ENCODE results near the gene PATJ.
A peak's percentile ranks its signal among the peaks of the same experiment; 100 is the strongest.
"Not testable (repeated sequence)": the region's sequence is repeated elsewhere in the genome, so short reads cannot be mapped to it uniquely, and the experiment has no call there.

Gene PATJ

DNA sequence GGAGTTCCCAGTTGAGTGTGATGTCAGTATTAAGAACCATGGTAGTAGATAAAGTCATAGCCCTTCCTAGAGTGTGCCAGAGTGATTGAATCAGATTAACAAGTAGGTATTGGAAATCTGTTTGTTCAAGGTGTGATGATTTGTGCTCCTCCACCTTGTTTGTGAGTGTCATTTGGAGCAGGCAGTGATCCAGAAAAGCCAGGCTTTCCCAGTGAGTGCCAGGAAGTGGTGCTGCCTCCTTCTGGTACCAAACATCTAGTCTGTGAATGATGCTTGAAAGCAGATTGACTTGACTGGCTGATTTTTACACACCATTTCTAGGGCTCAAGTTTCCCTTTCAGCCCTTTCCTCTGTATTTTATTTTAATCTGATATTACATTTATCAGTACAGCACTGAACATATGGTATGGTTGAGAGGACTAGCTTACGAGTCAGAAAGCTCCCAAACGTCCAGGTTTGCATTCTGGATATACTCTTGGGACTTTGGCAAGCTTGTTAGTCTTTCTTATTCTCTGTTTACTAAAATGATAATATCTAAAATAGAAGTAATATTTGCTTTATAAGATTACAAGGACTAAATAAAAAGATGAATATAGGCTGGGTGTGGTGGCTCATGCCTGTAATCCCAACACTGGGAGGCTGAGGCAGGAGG, 100.7 kb downstream of the PATJ start:
- no CpG with 5 or more reads among the region's 2 CpGs for WGBS (ENCODE audit: insufficient coverage)
- no peak for DNase-seq
- no peak overlapping the region for H3K4me3 ChIP-seq (ENCODE audit: control insufficient read depth in 1 of 7, extremely low read depth in 1 of 7, insufficient read depth in 4 of 7, low read depth in 2 of 7, low read length in 6 of 7)
- H3K27ac ChIP-seq (ENCODE audit: insufficient read depth in 1 of 2, low read depth in 1 of 2, low read length in 2 of 2, poor library complexity in 1 of 2, severe bottlenecking in 2 of 2): no peak overlapping the region
- H3K36me3 ChIP-seq (ENCODE audit: control insufficient read depth in 4 of 4, insufficient read depth in 4 of 4, low read length in 3 of 4): no peaks in the 10 kb centered on the region
- H3K9me3 ChIP-seq (ENCODE audit: control extremely low read depth in 1 of 5, control insufficient read depth in 4 of 5, insufficient read depth in 2 of 5, low read depth in 1 of 5, low read length in 4 of 5): no peaks in the 10 kb centered on the region
- no peaks in the 10 kb centered on the region for H3K4me1 ChIP-seq (ENCODE audit: control extremely low read depth in 1 of 4, control insufficient read depth in 4 of 4, insufficient read depth in 4 of 4, low read length in 3 of 4)
- CTCF ChIA-PET: interaction anchor here (0.6 to 2.8 kb wide), 4 partner anchors 8 to 864 kb away, joined by 3 to 10 read pairs (median 4); no protein-coding TSS in a partner anchor
- no peaks in the 10 kb centered on the region for H3K27me3 ChIP-seq (replicated peaks in 2 of 5; ENCODE audit: control insufficient read depth in 4 of 5, insufficient read depth in 5 of 5, low read length in 4 of 5)
- POLR2A ChIA-PET: no interaction called here

DNA sequence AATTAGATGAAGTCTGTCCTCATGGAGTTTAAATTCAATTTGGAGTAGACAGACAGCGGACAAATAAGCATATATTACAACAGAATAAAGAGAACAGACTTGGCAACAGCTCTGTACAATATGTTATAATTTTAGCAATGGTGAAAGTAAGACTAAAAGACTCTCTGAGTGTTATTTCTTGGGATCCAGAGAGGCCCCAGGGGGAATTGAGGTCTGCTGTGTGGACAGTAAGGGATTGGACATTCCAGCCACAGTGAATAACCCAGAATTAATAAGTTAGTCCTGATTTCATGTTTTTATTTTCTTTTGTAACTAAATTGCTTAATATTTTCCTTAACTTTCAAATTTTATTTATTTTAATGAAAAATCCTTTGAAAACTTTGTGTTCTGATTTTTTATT, 101.7 kb downstream of the PATJ start:
- CTCF ChIA-PET: interaction anchor here (0.9 to 1.4 kb wide), 2 partner anchors 10 to 865 kb away, joined by 3 to 5 read pairs; no protein-coding TSS in a partner anchor
- no CpG with 5 or more reads among the region's 1 CpG for WGBS (ENCODE audit: insufficient coverage)
- no peak for DNase-seq
- Histone ChIP-seq H3K36me3 (ENCODE audit: control insufficient read depth in 4 of 4, insufficient read depth in 4 of 4, low read length in 3 of 4) (no peaks in the 10 kb centered on the region), H3K27ac (ENCODE audit: insufficient read depth in 1 of 2, low read depth in 1 of 2, low read length in 2 of 2, poor library complexity in 1 of 2, severe bottlenecking in 2 of 2) (no peak overlapping the region), H3K4me3 (ENCODE audit: control insufficient read depth in 1 of 7, extremely low read depth in 1 of 7, insufficient read depth in 4 of 7, low read depth in 2 of 7, low read length in 6 of 7) (no peak overlapping the region), H3K4me1 (ENCODE audit: control extremely low read depth in 1 of 4, control insufficient read depth in 4 of 4, insufficient read depth in 4 of 4, low read length in 3 of 4) (no peaks in the 10 kb centered on the region), H3K9me3 (ENCODE audit: control extremely low read depth in 1 of 5, control insufficient read depth in 4 of 5, insufficient read depth in 2 of 5, low read depth in 1 of 5, low read length in 4 of 5) (no peaks in the 10 kb centered on the region), H3K27me3 (replicated peaks in 2 of 5; ENCODE audit: control insufficient read depth in 4 of 5, insufficient read depth in 5 of 5, low read length in 4 of 5) (no peaks in the 10 kb centered on the region)
- POLR2A ChIA-PET: no interaction called here

DNA sequence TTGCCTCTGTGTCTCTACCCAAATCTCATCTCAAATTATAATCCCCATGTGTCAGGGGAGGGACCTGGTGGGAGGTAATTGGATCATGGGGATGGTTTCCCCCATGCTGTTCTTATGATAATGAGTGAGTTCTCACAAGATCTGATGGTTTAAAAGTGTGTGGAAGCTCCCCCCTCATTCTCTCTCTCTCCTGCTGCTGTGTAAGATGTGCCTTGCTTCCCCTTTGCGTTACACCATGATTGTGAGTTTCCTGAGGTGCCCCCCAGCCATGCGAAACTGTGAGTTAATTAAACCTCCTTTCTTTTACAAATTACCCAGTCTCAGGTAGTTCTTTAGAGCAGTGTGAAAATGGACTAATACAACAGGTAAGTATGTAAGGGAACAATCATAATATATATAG, 102.4 kb downstream of the PATJ start:
- CTCF ChIA-PET: interaction anchor here (0.9 kb wide), 1 partner anchor 8 kb away, joined by 3 read pairs; no protein-coding TSS in a partner anchor
- POLR2A ChIA-PET; H3K36me3 ChIP-seq (ENCODE audit: control insufficient read depth in 4 of 4, insufficient read depth in 4 of 4, low read length in 3 of 4); H3K4me1 ChIP-seq (ENCODE audit: control extremely low read depth in 1 of 4, control insufficient read depth in 4 of 4, insufficient read depth in 4 of 4, low read length in 3 of 4); H3K27ac ChIP-seq (ENCODE audit: insufficient read depth in 1 of 2, low read depth in 1 of 2, low read length in 2 of 2, poor library complexity in 1 of 2, severe bottlenecking in 2 of 2); H3K9me3 ChIP-seq (ENCODE audit: control extremely low read depth in 1 of 5, control insufficient read depth in 4 of 5, insufficient read depth in 2 of 5, low read depth in 1 of 5, low read length in 4 of 5); H3K4me3 ChIP-seq (ENCODE audit: control insufficient read depth in 1 of 7, extremely low read depth in 1 of 7, insufficient read depth in 4 of 7, low read depth in 2 of 7, low read length in 6 of 7); H3K27me3 ChIP-seq (replicated peaks in 2 of 5; ENCODE audit: control insufficient read depth in 4 of 5, insufficient read depth in 5 of 5, low read length in 4 of 5): not testable (repeated sequence)
- DNase-seq: peak in 1 of 3 donors; percentile 7
- no CpG with 5 or more reads among the region's 2 CpGs for WGBS (ENCODE audit: insufficient coverage)

GRCh38 chr1:61851235-61851634, 109.0 kb downstream of the PATJ start:
- H3K27me3 ChIP-seq (replicated peaks in 2 of 5; ENCODE audit: control insufficient read depth in 4 of 5, insufficient read depth in 5 of 5, low read length in 4 of 5): no peaks in the 10 kb centered on the region
- no peak overlapping the region for H3K4me3 ChIP-seq (ENCODE audit: control insufficient read depth in 1 of 7, extremely low read depth in 1 of 7, insufficient read depth in 4 of 7, low read depth in 2 of 7, low read length in 6 of 7)
- no peaks in the 10 kb centered on the region for H3K9me3 ChIP-seq (ENCODE audit: control extremely low read depth in 1 of 5, control insufficient read depth in 4 of 5, insufficient read depth in 2 of 5, low read depth in 1 of 5, low read length in 4 of 5)
- H3K27ac ChIP-seq (ENCODE audit: insufficient read depth in 1 of 2, low read depth in 1 of 2, low read length in 2 of 2, poor library complexity in 1 of 2, severe bottlenecking in 2 of 2): no peak overlapping the region
- no peak for DNase-seq
- no peaks in the 10 kb centered on the region for H3K36me3 ChIP-seq (ENCODE audit: control insufficient read depth in 4 of 4, insufficient read depth in 4 of 4, low read length in 3 of 4)
- ChIA-PET CTCF (interaction anchor here (0.6 to 2.0 kb wide), 12 partner anchors 10 to 1904 kb away, joined by 3 to 10 read pairs (median 3); no protein-coding TSS in a partner anchor), POLR2A (interaction anchor here (0.6 kb wide), 1 partner anchor 291 kb away, joined by 3 read pairs; no protein-coding TSS in a partner anchor)
- 96% methylated on average over 6 of the region's 6 CpGs for WGBS (ENCODE audit: insufficient coverage)
- no peaks in the 10 kb centered on the region for H3K4me1 ChIP-seq (ENCODE audit: control extremely low read depth in 1 of 4, control insufficient read depth in 4 of 4, insufficient read depth in 4 of 4, low read length in 3 of 4)

DNA sequence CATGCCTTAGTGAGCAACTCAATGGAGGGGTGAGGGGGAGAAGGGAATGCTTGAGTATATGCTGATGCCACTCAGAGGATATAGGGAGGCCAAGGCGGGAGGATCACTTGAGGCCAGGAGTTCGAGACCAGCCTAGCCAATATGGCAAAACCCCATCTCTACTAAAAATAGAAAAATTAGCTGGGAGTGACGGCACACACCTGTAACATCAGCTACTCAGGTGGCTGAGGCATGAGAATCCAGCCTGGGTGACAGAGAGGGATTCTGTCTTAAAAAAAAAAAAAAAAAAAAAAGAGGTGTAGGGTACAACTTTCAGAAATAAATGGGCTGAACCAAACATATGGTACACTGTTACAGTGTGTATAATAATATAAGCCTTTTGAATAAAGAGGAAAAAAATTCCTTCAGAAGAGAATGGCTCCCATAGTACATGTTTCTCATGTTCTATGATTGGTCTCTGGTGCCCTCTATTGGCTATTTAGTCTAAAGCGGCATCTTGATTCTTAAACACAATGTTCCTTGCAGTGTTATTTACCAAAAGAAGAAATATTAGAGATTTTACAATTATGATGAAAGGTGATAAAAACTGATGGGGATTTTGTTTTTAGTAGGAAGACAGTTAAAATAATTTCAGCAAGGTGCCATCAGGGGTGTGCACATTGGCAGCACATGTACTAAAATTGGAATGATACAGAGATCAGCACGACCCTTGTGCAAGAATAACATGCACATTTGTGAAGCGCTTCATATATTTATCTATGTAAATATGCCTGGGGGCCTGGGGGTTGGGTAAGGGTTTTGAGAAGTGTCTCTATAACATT, 109.8 kb downstream of the PATJ start:
- ChIA-PET CTCF (interaction anchor here (0.6 to 2.6 kb wide), 17 partner anchors 11 to 1905 kb away, joined by 3 to 17 read pairs (median 3); no protein-coding TSS in a partner anchor), POLR2A (no interaction called here)
- no peaks in the 10 kb centered on the region for H3K36me3 ChIP-seq (ENCODE audit: control insufficient read depth in 4 of 4, insufficient read depth in 4 of 4, low read length in 3 of 4)
- no peak overlapping the region for H3K27ac ChIP-seq (ENCODE audit: insufficient read depth in 1 of 2, low read depth in 1 of 2, low read length in 2 of 2, poor library complexity in 1 of 2, severe bottlenecking in 2 of 2)
- no peaks in the 10 kb centered on the region for H3K9me3 ChIP-seq (ENCODE audit: control extremely low read depth in 1 of 5, control insufficient read depth in 4 of 5, insufficient read depth in 2 of 5, low read depth in 1 of 5, low read length in 4 of 5)
- no peaks in the 10 kb centered on the region for H3K27me3 ChIP-seq (replicated peaks in 2 of 5; ENCODE audit: control insufficient read depth in 4 of 5, insufficient read depth in 5 of 5, low read length in 4 of 5)
- H3K4me1 ChIP-seq (ENCODE audit: control extremely low read depth in 1 of 4, control insufficient read depth in 4 of 4, insufficient read depth in 4 of 4, low read length in 3 of 4): no peaks in the 10 kb centered on the region
- peak; percentile 71 to 86 (median 80) for DNase-seq
- no peak overlapping the region for H3K4me3 ChIP-seq (ENCODE audit: control insufficient read depth in 1 of 7, extremely low read depth in 1 of 7, insufficient read depth in 4 of 7, low read depth in 2 of 7, low read length in 6 of 7)
- 100% methylated on average over 1 of the region's 6 CpGs for WGBS (ENCODE audit: insufficient coverage)

DNA sequence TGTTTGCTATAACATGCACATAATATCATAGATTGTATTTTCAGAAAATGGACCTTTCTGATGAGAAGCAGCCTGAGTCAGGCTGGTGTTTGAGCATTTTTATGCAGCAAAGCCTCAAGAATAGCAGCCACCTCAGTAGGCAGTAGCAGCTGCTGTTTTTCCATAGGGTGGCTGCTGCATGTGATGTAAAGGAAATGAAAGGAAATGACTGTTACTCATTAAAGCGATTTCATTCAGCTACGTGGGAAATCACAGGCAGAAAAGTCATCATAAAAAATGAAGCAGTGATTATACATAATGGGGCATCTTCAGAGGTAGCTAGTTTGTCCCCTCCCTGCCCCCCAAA, 110.4 kb downstream of the PATJ start:
- no peaks in the 10 kb centered on the region for H3K36me3 ChIP-seq (ENCODE audit: control insufficient read depth in 4 of 4, insufficient read depth in 4 of 4, low read length in 3 of 4)
- H3K4me1 ChIP-seq (ENCODE audit: control extremely low read depth in 1 of 4, control insufficient read depth in 4 of 4, insufficient read depth in 4 of 4, low read length in 3 of 4): no peaks in the 10 kb centered on the region
- H3K9me3 ChIP-seq (ENCODE audit: control extremely low read depth in 1 of 5, control insufficient read depth in 4 of 5, insufficient read depth in 2 of 5, low read depth in 1 of 5, low read length in 4 of 5): no peaks in the 10 kb centered on the region
- no peak overlapping the region for H3K27ac ChIP-seq (ENCODE audit: insufficient read depth in 1 of 2, low read depth in 1 of 2, low read length in 2 of 2, poor library complexity in 1 of 2, severe bottlenecking in 2 of 2)
- ChIA-PET CTCF (interaction anchor here (0.9 to 2.6 kb wide), 16 partner anchors 8 to 1881 kb away, joined by 3 to 17 read pairs (median 4); no protein-coding TSS in a partner anchor), POLR2A (no interaction called here)
- H3K4me3 ChIP-seq (ENCODE audit: control insufficient read depth in 1 of 7, extremely low read depth in 1 of 7, insufficient read depth in 4 of 7, low read depth in 2 of 7, low read length in 6 of 7): no peak overlapping the region
- H3K27me3 ChIP-seq (replicated peaks in 2 of 5; ENCODE audit: control insufficient read depth in 4 of 5, insufficient read depth in 5 of 5, low read length in 4 of 5): no peaks in the 10 kb centered on the region
- DNase-seq: peak in 1 of 3 donors; percentile 2
- WGBS (ENCODE audit: insufficient coverage): 58% methylated on average over 2 of the region's 2 CpGs

DNA sequence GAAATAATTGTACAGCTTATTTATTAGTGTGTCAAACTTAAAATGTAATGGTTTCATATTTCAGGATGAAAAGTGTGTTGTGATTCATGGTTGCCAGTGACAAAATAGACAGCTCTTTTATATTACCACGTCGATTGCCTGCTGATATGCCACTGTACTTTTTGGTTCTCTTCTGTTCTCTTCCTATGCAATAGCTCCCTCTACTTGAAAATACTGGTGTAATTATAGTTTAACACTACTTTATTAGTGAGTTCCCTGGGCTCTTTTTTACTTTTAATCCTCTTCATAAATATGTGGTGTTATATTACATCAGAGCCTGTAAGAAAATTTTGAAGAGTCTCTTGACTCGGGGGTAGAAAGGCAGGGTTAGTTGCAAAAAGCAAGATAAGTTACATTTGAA, 111.3 kb downstream of the PATJ start:
- WGBS (ENCODE audit: insufficient coverage): no CpG with 5 or more reads among the region's 3 CpGs
- H3K4me3 ChIP-seq (ENCODE audit: control insufficient read depth in 1 of 7, extremely low read depth in 1 of 7, insufficient read depth in 4 of 7, low read depth in 2 of 7, low read length in 6 of 7): no peak overlapping the region
- CTCF ChIA-PET: interaction anchor here (0.7 to 2.6 kb wide), 19 partner anchors 8 to 1878 kb away, joined by 3 to 17 read pairs (median 3); no protein-coding TSS in a partner anchor
- no peaks in the 10 kb centered on the region for H3K4me1 ChIP-seq (ENCODE audit: control extremely low read depth in 1 of 4, control insufficient read depth in 4 of 4, insufficient read depth in 4 of 4, low read length in 3 of 4)
- H3K27me3 ChIP-seq (replicated peaks in 2 of 5; ENCODE audit: control insufficient read depth in 4 of 5, insufficient read depth in 5 of 5, low read length in 4 of 5): no peaks in the 10 kb centered on the region
- H3K27ac ChIP-seq (ENCODE audit: insufficient read depth in 1 of 2, low read depth in 1 of 2, low read length in 2 of 2, poor library complexity in 1 of 2, severe bottlenecking in 2 of 2): no peak overlapping the region
- POLR2A ChIA-PET: no interaction called here
- no peaks in the 10 kb centered on the region for H3K36me3 ChIP-seq (ENCODE audit: control insufficient read depth in 4 of 4, insufficient read depth in 4 of 4, low read length in 3 of 4)
- H3K9me3 ChIP-seq (ENCODE audit: control extremely low read depth in 1 of 5, control insufficient read depth in 4 of 5, insufficient read depth in 2 of 5, low read depth in 1 of 5, low read length in 4 of 5): no peaks in the 10 kb centered on the region
- DNase-seq: peak; percentile 29 to 63 (median 53)

Data from common myeloid progenitor, CD34-positive (primary cell).